Spleen (tissue), 7 donors: ENCODE data around the gene EGFLAM.

Experiments
- CTCF ChIP-seq, 11 experiments: fragments of 200-600 bp in 7 of 11; fragments of 450-650 bp in 4 of 11; sonication (generic) in 4 of 11; IDR thresholded peaks in 8 of 11; conservative IDR thresholded peaks in 3 of 11; 1 replicate in 7 of 11; 2 replicates in 4 of 11; pipeline versions ENCODE4 v1.4.0 to v1.8.0; 2016 to 2021; ENCODE audit warnings: antibody characterized with exemption in 11 of 11, inconsistent platforms in 4 of 11, mild to moderate bottlenecking in 1 of 11
- POLR2AphosphoS5 ChIP-seq, 3 donors: sonication (generic); formaldehyde crosslinking; IDR thresholded peaks; one replicate each; pipeline ENCODE4 v1.5.1; 2017; ENCODE audit warnings: antibody characterized with exemption in 3 of 3
- donor health status: DM: no; HTN: no; CAD: no; lungs with moderate emphysema.
- donor health status: DM: no; HTN: no; CAD: no.
- donor health status: DM: no; HTN: no; CAD: no.

- TF ChIP-seq CTCF (IDR thresholded peaks at IDR 0.05 in 8 of 11, conservative IDR thresholded peaks at IDR 0.05 in 3 of 11) (no peak), POLR2AphosphoS5 (IDR thresholded peaks at IDR 0.05) (no peak)
Observed at GRCh38 chr5:38240212-38240611, 18.1 kb upstream of the EGFLAM start.
